Measurements from ENCODE around the gene CAMSAP1.

CAMSAP1 gene

GRCh38 chr9:135878528-135879236, 28.7 kb downstream of the CAMSAP1 start:
- no peak for DNase-seq

GRCh38 chr9:135877791-135878527, 29.4 kb downstream of the CAMSAP1 start:
- no peak for DNase-seq

- no peak for DNase-seq
These were observed 30.4 kb downstream of the CAMSAP1 start for GRCh38 chr9:135876936-135877335.

- no peak for DNase-seq
These were observed 32.5 kb downstream of the CAMSAP1 start for GRCh38 chr9:135874859-135875258.

- no peak for DNase-seq
These were observed 37.4 kb downstream of the CAMSAP1 start for GRCh38 chr9:135869909-135870308.

GRCh38 chr9:135865531-135865930, 41.8 kb downstream of the CAMSAP1 start:
- DNase-seq: no peak

- peak; percentile 80 for DNase-seq
These were observed 42.8 kb downstream of the CAMSAP1 start for GRCh38 chr9:135864447-135865049.

GRCh38 chr9:135862809-135863208, 44.5 kb downstream of the CAMSAP1 start:
- DNase-seq: no peak

- DNase-seq: no peak
These were observed 48.7 kb downstream of the CAMSAP1 start for GRCh38 chr9:135858491-135859185.

GRCh38 chr9:135857843-135858242, 49.5 kb downstream of the CAMSAP1 start:
- no peak for DNase-seq

GRCh38 chr9:135857371-135857786, 50.0 kb downstream of the CAMSAP1 start:
- no peak for DNase-seq

GRCh38 chr9:135851748-135852147, 55.6 kb downstream of the CAMSAP1 start:
- no peak for DNase-seq

GRCh38 chr9:135850737-135851136, 56.6 kb downstream of the CAMSAP1 start:
- peak; percentile 27 for DNase-seq

- no peak for DNase-seq
These were observed 58.2 kb downstream of the CAMSAP1 start for GRCh38 chr9:135849181-135849580.

- DNase-seq: no peak
These were observed 58.9 kb downstream of the CAMSAP1 start for GRCh38 chr9:135848341-135849047.

- DNase-seq: no peak
These were observed 59.5 kb downstream of the CAMSAP1 start for GRCh38 chr9:135847833-135848232.

GRCh38 chr9:135840539-135840938, 66.8 kb downstream of the CAMSAP1 start:
- no peak for DNase-seq

- DNase-seq: no peak
These were observed 67.2 kb downstream of the CAMSAP1 start for GRCh38 chr9:135840107-135840506.

- no peak for DNase-seq
These were observed 67.8 kb downstream of the CAMSAP1 start for GRCh38 chr9:135839516-135839915.

GRCh38 chr9:135835131-135835530, 72.2 kb downstream of the CAMSAP1 start:
- DNase-seq: no peak

- no peak for DNase-seq
These were observed 73.5 kb downstream of the CAMSAP1 start for GRCh38 chr9:135833864-135834263.

GRCh38 chr9:135830496-135830895, 76.8 kb downstream of the CAMSAP1 start:
- no peak for DNase-seq

GRCh38 chr9:135828656-135829055, 78.7 kb downstream of the CAMSAP1 start:
- no peak for DNase-seq

Measured in stimulated activated CD4-positive, alpha-beta T cell treated with anti-CD3 and anti-CD28 coated beads, Interleukin-15, amount 100 ng/mL, for 24 hours (primary cell).